ENCODE measurements around the gene PWWP2B.

PWWP2B gene

DNA sequence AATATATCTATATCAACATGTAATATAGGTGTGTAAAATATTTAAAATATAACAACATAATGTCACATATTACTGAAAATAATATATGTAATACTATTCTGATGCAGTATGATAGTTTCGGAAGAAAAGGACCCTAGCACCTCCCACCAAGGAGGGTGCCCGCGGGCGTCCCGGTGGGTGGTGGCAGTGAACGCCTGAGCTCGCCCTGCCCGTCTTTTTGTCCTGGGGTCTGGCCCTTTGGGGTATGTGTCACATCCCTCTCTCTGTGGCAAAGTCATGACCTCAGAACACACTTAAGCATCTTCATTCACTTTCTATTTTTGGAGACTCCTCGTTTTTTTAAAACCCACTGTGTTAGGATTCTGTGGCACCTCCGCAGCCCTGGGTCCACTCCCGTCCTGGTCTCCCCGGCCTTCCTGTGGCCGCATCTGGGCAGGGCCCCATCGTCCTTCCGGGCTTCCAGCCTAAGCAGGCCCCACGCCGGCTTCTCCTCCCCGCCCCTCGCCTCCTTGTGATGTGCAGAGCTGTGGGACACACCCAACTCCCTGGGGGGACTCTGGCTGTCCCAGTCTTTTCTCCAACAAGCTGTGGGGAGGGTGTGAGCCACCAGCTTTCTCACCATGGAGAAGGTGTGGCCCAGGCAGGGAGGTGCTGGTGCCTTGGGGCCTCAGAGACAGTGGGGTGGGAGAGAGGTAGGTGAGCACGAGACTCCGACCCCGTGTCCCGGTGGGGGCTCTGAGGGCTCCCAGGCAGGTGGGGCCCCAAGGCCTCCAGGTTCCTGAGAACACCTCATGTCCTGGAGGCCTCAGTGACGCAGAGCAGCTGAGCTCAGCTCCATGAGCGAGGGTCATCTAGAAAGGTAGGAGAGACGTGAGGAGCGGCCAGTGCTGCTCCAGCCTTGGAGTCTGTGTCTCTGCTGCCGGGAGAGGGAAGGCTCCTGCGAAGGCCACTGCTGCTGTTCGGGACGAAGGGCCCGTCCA, 16.5 kb downstream of the PWWP2B start:
- TF ChIP-seq POLR2A (IDR thresholded peaks at IDR 0.05; ENCODE audit: low read depth, low read length) (no peak), POLR2AphosphoS5 (IDR thresholded peaks at IDR 0.05; ENCODE audit: low read depth, low read length) (no peak), TAF1 (IDR thresholded peaks at IDR 0.05; ENCODE audit: borderline replicate concordance, low read depth, low read length) (no peak)
- no peak for DNase-seq (ENCODE audit: insufficient read length)
- no peak for FAIRE-seq

DNA sequence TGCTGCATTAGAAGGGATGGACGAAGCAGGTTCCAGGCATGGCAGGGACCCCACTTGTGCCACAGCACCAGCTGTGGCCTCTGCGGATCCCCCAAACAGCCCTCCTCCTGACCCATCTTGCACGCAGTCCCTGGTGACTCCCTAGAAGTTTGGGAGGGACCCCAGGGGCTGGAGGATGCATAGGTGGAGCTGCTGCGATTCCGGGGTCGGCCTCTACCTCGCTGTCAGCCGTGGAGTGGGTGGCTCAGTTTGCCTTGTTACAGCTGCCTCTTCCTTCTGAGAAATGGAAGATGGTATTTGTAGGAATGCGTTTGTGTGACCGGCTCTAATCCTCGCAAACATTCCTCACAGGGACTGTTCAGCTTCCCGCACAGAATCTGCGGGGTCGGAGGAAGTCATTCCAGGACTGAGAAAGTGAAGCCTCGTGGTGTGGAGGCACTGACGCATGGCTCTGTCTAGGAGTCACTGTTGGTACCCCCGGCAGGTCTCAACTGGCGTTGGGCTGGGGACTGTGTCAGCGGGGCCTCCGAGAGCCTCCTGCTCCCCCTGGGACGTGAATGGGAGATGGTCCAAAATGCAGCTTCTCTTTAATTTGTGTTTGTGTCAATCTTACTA, 17.5 kb downstream of the PWWP2B start:
- no peak for DNase-seq (ENCODE audit: insufficient read length)
- no peak for FAIRE-seq
- TF ChIP-seq POLR2AphosphoS5 (IDR thresholded peaks at IDR 0.05; ENCODE audit: low read depth, low read length) (no peak), POLR2A (IDR thresholded peaks at IDR 0.05; ENCODE audit: low read depth, low read length) (no peak), TAF1 (IDR thresholded peaks at IDR 0.05; ENCODE audit: borderline replicate concordance, low read depth, low read length) (no peak)

DNA sequence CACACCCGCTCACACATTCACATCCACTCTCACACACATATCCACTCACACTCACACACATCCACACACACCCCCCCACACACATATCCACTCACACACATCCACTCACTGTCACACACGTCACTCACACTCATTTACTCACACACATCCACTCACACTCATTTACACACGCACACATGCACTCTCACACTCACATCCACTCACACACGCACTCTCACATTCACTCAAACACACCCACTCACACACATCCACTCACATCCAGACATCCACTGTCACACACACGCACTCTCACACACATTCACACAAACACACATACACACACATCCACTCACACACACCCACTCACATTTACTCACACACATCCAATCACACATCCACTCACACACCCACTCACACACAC, 18.3 kb downstream of the PWWP2B start:
- no peak for DNase-seq (ENCODE audit: insufficient read length)
- FAIRE-seq = no peak
- TF ChIP-seq POLR2A (IDR thresholded peaks at IDR 0.05; ENCODE audit: low read depth, low read length) (no peak), TAF1 (IDR thresholded peaks at IDR 0.05; ENCODE audit: borderline replicate concordance, low read depth, low read length) (no peak), POLR2AphosphoS5 (IDR thresholded peaks at IDR 0.05; ENCODE audit: low read depth, low read length) (no peak)

DNA sequence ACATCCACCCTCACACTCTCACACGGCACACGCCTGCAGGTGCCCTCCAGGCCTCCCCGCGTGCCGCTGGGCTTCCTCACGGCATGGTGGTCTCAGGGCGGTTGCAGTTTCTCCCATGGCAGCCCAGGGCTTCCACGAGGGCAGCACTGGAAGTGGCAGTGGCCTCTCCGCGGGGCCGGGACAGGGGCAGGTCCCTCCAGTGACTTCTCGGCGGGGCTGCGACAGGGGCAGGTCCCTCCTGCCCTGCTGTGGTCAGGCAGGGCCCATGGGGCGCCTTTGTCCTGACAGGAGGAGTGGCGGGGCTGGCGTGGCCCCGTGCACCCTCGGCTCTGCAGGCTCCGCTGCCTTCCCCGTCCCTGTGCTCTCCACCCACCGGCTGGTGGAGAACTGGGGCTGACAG, 19.0 kb downstream of the PWWP2B start:
- FAIRE-seq = no peak
- DNase-seq (ENCODE audit: insufficient read length) = no peak
- TF ChIP-seq POLR2A (IDR thresholded peaks at IDR 0.05; ENCODE audit: low read depth, low read length) (no peak), POLR2AphosphoS5 (IDR thresholded peaks at IDR 0.05; ENCODE audit: low read depth, low read length) (no peak), TAF1 (IDR thresholded peaks at IDR 0.05; ENCODE audit: borderline replicate concordance, low read depth, low read length) (no peak)

DNA sequence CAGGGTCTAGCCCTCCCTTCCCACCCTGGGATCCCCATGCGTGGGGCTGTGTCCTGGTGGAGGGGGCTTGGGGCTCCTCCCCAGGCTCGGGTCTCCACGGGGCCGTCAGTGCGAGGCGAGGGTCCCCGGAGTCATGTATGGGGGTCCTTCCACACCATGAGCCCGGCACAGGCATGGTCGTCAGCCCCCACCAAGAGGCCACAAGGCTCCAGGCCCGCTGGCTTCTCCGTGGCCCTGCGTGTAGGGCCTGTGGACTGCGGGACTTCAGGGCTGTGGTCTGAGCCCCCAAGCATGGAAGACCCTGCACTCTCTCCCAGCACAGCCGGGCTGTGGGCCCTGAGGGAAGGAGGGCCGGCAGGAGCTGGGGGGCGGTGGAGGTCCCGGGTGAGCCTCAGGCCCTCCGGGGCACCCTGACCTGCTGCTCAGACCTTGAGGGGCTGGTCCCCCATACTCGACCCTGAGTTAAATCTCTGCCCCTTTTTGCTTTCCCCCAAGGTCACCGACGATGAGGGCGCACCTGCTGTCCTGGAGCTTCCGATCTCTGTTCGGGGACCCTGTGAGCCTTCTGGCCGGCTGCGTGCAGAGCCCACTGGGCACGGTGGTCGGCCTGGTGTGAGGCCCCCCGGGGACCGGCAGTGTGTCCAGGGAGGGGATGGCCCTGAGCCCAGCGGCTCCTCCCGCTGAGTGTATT, 19.7 kb downstream of the PWWP2B start:
- TF ChIP-seq TAF1 (IDR thresholded peaks at IDR 0.05; ENCODE audit: borderline replicate concordance, low read depth, low read length) = no peak
- no peak for TF ChIP-seq POLR2AphosphoS5 (IDR thresholded peaks at IDR 0.05; ENCODE audit: low read depth, low read length)
- no peak for TF ChIP-seq POLR2A (IDR thresholded peaks at IDR 0.05; ENCODE audit: low read depth, low read length)
- FAIRE-seq (no peak), DNase-seq (ENCODE audit: insufficient read length) (no peak)

DNA sequence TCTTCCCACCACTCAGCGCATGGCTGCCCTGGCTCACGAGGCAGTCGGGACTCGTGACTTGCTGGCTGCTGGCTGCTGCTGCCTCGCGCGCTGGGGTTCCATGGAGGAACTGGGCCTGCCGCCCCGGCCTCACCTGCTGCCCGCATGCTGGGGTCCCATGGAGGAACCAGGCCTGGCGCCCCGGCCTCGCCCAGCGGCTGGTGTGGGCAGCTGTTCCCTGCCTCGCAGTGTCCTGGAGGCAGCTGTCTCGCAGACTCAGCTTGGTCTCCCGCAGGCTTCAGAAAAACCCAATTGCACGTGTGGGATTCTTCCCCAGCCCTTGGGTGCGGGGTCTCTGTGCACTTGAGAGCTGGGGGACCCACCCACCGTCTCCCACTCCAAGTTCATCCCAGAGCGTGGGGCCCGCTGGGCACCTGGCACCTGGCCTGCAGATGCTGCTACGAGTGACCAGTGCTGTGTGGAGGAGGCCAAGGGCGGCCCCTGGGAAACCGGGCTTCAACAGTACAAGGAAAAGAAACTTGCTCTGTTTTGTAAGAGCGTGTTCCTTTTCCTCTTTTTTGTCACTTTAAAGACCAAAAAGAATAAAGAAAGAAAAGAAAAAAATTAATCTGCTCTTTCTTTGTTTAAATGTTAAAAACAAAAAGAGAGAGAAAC, 20.4 kb downstream of the PWWP2B start:
- TF ChIP-seq POLR2AphosphoS5 (IDR thresholded peaks at IDR 0.05; ENCODE audit: low read depth, low read length) (no peak), POLR2A (IDR thresholded peaks at IDR 0.05; ENCODE audit: low read depth, low read length) (no peak), TAF1 (IDR thresholded peaks at IDR 0.05; ENCODE audit: borderline replicate concordance, low read depth, low read length) (no peak)
- no peak for FAIRE-seq
- DNase-seq (ENCODE audit: insufficient read length) = no peak

DNA sequence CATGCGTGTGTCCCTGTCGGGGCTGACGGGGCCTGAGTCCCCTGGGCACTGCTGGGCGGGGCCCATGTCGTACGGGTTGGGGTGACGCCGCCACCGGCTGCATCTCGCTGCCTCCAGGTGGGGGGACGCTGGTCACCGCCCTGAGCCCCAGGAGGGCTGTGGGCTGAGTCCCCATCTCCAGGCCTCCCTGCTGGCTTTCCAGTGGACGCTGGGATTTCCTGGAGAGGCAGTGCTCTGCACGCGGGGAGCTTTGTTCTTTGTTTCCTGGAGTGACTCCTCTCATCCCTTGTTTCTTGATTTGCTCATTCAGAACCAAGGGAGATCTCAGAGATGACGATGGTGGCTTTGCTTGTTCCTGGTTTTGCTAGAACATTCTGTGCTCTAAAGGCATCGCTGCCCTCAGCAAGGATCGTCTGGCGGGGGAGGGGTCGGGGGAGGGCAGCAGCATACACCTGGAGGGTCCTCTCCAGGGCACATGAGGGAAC, 21.0 kb downstream of the PWWP2B start:
- TF ChIP-seq POLR2A (IDR thresholded peaks at IDR 0.05; ENCODE audit: low read depth, low read length) (no peak), TAF1 (IDR thresholded peaks at IDR 0.05; ENCODE audit: borderline replicate concordance, low read depth, low read length) (no peak), POLR2AphosphoS5 (IDR thresholded peaks at IDR 0.05; ENCODE audit: low read depth, low read length) (no peak)
- no peak for FAIRE-seq
- no peak for DNase-seq (ENCODE audit: insufficient read length)

DNA sequence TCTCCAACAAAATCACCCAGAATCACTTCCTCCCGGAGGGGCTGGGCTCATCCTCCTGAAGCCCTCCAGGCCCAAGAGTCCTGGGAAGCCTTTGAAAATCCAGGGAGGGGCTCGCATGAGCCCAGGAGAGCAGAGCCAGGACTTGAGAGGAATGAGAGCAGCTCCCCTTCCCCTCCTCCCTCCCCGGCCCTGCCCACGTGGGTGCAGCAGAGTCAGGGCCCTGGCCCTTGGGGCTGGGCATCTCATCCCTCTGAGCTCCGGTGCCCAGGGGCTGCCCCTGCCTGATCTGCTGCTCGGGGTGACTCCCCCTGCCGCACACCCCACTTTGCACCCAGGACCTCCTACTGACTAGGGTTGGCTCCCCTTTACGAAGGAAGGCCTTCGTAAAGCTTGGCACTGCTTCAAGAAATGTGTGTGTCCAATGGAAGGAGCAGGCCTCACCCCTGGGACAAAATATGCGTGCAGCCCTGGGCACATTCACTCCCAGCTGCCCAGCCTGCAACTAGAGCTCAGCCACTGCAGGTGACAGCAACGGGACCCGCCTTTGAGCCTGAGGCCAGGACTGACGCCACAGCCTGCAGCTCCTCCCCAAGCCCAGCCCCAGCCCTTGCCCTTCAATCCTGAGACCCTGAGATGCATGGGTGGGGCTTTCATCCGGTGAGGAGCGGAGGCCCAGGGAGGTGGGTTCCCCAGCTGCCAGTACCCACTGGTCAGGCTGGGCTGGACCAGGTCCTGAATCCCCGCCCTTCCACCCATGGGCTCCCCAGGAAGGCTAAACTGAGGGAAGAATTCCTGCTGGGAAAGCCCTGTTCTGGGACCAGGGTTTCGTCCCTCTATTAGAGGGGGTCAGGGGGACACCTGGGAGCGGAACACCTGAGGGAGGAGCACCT, 21.8 kb downstream of the PWWP2B start:
- no peak for FAIRE-seq
- no peak for DNase-seq (ENCODE audit: insufficient read length)
- TF ChIP-seq POLR2AphosphoS5 (IDR thresholded peaks at IDR 0.05; ENCODE audit: low read depth, low read length) (no peak), POLR2A (IDR thresholded peaks at IDR 0.05; ENCODE audit: low read depth, low read length) (no peak), TAF1 (IDR thresholded peaks at IDR 0.05; ENCODE audit: borderline replicate concordance, low read depth, low read length) (no peak)

DNA sequence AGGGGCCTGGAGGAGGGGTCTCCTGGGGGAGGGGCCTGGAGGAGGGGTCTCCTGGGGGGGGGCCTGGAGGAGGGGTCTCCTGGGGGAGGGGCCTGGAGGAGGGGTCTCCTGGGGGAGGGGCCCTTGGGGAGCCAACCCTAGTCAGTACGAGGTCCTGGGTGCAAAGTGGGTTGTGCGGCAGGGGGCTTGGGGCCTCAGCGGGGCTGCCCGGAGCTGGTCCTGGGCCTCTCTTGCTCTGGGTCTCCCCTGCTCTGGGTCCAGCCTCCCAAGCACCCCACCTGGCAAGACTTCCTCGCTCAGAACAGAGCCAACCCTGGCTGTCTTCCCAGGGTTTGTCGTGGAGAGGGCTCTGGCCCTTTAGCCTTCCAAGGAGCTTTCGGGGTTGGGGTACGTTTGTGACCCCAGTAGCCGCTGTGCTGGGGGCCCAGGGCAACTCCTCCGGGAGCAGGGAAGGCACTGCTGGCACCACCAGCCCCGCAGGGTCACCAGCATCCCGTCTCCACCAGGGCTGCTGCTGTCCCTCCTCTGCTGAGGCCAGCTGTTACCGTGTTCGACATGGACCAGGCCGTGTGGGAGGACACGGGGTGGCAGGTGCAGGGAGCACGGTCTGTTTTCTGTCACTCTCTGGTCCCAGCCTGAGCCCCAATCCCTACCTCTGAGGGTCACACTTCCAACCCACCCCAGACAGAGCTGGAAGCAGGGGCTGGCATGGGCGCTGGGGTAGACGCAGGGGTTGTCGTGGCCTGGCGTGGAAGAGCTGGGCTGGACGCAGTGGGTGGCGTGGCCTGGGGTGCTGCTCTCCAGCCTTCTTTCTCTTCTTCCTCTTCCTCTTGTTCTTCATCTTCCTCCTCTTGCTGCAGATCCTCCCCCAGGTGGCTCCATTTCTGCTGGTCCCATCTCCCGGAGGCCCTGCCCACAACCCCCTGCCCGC, 22.8 kb downstream of the PWWP2B start:
- TF ChIP-seq TAF1 (IDR thresholded peaks at IDR 0.05; ENCODE audit: borderline replicate concordance, low read depth, low read length) (no peak), POLR2AphosphoS5 (IDR thresholded peaks at IDR 0.05; ENCODE audit: low read depth, low read length) (no peak), POLR2A (IDR thresholded peaks at IDR 0.05; ENCODE audit: low read depth, low read length) (no peak)
- FAIRE-seq = no peak
- no peak for DNase-seq (ENCODE audit: insufficient read length)

All from GM12892 (cell line).